ENCODE data around the gene CNTRL.

DNA sequence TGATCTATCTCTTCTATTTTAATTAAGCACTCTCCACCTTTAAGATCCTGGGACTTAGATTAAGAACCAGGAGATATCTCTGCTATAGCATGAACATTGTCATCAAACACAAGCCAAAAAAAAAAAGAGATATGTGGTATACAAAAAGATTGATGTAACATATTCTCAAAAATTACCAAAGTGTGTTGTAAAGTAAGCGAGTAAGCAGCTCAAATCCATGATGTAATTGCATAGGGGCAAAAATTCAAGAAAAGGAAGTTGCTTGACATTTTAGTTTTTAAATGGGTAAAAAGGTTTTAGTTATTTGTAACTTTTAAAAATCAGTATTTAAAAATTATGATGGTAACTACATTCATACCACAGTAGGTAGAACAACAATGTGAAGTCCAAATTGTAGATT, 40.7 kb downstream of the CNTRL start:
- TF ChIP-seq, protein P1, sequence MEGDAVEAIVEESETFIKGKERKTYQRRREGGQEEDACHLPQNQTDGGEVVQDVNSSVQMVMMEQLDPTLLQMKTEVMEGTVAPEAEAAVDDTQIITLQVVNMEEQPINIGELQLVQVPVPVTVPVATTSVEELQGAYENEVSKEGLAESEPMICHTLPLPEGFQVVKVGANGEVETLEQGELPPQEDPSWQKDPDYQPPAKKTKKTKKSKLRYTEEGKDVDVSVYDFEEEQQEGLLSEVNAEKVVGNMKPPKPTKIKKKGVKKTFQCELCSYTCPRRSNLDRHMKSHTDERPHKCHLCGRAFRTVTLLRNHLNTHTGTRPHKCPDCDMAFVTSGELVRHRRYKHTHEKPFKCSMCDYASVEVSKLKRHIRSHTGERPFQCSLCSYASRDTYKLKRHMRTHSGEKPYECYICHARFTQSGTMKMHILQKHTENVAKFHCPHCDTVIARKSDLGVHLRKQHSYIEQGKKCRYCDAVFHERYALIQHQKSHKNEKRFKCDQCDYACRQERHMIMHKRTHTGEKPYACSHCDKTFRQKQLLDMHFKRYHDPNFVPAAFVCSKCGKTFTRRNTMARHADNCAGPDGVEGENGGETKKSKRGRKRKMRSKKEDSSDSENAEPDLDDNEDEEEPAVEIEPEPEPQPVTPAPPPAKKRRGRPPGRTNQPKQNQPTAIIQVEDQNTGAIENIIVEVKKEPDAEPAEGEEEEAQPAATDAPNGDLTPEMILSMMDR (IDR thresholded peaks at IDR 0.05; ENCODE audit: poor library complexity) = no peak
- no peak for TF ChIP-seq EZH2 (IDR thresholded peaks at IDR 0.05; ENCODE audit: borderline replicate concordance)

Data from hepatocyte (in vitro differentiated cells).